ENCODE results near the gene FOXB1.
A peak's percentile ranks its signal among the peaks of the same experiment; 100 is the strongest.

FOXB1 gene

DNA sequence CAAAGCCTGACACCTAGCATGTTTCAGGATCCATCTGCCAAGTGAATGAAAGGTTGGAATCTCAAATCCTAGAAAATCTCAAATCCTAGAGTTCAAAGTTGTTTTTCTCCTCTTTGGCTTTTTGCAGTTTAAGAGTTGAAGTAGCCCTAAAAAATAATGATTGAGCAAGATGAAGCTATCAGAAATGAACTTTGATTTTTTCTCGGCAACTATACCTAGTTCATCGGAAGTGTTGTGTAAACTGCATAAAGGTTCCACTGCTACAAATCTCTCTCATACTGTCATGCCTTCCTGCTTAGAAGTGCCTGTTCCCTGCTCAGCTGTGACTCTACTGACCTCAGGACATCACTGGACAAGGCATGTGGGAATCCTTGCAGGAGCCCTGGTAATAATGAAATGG is 35.8 kb upstream of the FOXB1 start:
- WGBS (ENCODE audit: insufficient coverage), result 94% methylated on average over 2 of the region's 2 CpGs
- ChIA-PET POLR2A (no interaction called here), CTCF (no interaction called here)
- Histone ChIP-seq H3K27ac (ENCODE audit: insufficient read depth in 1 of 2, low read depth in 1 of 2, low read length in 2 of 2, poor library complexity in 1 of 2, severe bottlenecking in 2 of 2) (no peak overlapping the region), H3K27me3 (replicated peaks in 2 of 5; ENCODE audit: control insufficient read depth in 4 of 5, insufficient read depth in 5 of 5, low read length in 4 of 5) (no peaks in the 10 kb centered on the region), H3K9me3 (ENCODE audit: control extremely low read depth in 1 of 5, control insufficient read depth in 4 of 5, insufficient read depth in 2 of 5, low read depth in 1 of 5, low read length in 4 of 5) (peaks cover 0 to 9% (median 2%) of the 10 kb centered on the region in 5 experiments), H3K4me1 (ENCODE audit: control extremely low read depth in 1 of 4, control insufficient read depth in 4 of 4, insufficient read depth in 4 of 4, low read length in 3 of 4) (peaks cover 0 to 6% (median 0%) of the 10 kb centered on the region in 4 experiments), H3K36me3 (ENCODE audit: control insufficient read depth in 4 of 4, insufficient read depth in 4 of 4, low read length in 3 of 4) (no peaks in the 10 kb centered on the region), H3K4me3 (ENCODE audit: control insufficient read depth in 1 of 7, extremely low read depth in 1 of 7, insufficient read depth in 4 of 7, low read depth in 2 of 7, low read length in 6 of 7) (no peak overlapping the region)
- DNase-seq, result no peak

DNA sequence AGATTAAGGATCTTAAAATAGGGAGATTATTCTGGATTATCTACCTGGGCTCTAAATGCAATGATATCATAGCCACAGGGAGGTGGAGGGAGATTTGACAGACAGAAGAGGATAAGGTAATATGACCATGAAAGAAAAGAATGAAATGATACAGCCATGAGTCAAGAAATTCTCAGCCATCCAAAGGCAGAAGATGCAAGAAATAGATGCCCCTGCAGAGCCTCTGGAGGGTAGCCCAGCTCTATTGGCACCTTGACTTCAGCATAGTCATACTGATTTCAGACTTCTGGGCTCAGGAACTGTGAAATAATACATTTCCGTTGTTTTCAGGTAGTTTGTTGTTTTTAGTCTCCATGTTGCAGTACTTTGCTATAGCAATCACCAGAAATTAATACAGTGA is 31.9 kb upstream of the FOXB1 start:
- no peaks in the 10 kb centered on the region for H3K27me3 ChIP-seq (replicated peaks in 2 of 5; ENCODE audit: control insufficient read depth in 4 of 5, insufficient read depth in 5 of 5, low read length in 4 of 5)
- ChIA-PET CTCF (interaction anchor here (1.9 kb wide), 1 partner anchor 54 kb away, joined by 7 read pairs; no protein-coding TSS in a partner anchor), POLR2A (no interaction called here)
- DNase-seq, result no peak
- peaks cover 24 to 39% (median 30%) of the 10 kb centered on the region in 4 experiments for H3K4me1 ChIP-seq (ENCODE audit: control extremely low read depth in 1 of 4, control insufficient read depth in 4 of 4, insufficient read depth in 4 of 4, low read length in 3 of 4)
- H3K4me3 ChIP-seq (ENCODE audit: control insufficient read depth in 1 of 7, extremely low read depth in 1 of 7, insufficient read depth in 4 of 7, low read depth in 2 of 7, low read length in 6 of 7), result no peak overlapping the region
- H3K36me3 ChIP-seq (ENCODE audit: control insufficient read depth in 4 of 4, insufficient read depth in 4 of 4, low read length in 3 of 4), result no peaks in the 10 kb centered on the region
- no CpG with 5 or more reads among the region's 1 CpG for WGBS (ENCODE audit: insufficient coverage)
- H3K9me3 ChIP-seq (ENCODE audit: control extremely low read depth in 1 of 5, control insufficient read depth in 4 of 5, insufficient read depth in 2 of 5, low read depth in 1 of 5, low read length in 4 of 5), result peaks cover 0 to 6% (median 2%) of the 10 kb centered on the region in 5 experiments
- no peak overlapping the region for H3K27ac ChIP-seq (ENCODE audit: insufficient read depth in 1 of 2, low read depth in 1 of 2, low read length in 2 of 2, poor library complexity in 1 of 2, severe bottlenecking in 2 of 2)

DNA sequence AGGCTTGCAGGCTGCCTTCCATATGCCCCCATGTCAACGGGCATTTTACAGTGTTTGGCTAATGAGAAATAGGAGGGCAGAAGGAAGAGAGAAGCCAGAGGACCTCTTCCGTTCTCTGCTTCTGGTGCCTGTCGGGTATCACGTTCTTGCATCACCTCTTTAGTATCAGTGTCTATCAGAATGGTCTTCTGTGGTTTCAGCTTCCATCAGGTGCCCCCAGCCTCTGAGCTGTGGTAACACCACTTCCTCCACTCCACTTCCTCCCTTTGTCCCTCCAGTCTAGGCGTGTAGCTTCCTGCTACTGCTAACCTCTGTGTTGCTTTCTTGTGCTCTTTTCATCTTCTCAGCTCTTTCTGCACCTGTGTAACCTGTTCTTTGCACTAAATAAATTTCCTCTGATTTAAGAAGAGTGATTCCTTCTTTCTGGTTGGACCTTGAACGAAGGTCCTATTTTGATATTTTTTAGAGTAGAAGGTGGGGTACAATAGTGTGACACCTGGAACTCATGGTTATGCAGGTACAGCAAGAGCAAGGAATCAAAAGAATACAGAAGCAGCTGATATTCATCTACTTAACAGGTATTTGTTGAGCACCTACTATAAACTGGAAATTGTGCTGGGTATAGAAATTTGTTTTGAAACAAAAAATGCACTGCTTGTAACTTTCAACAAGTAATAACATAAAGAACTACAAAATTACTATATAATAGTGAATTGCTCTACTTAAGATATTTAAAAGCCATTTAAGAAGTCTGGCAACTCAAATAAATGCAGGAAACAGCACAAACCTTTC is 27.4 kb upstream of the FOXB1 start:
- Histone ChIP-seq H3K27ac (ENCODE audit: insufficient read depth in 1 of 2, low read depth in 1 of 2, low read length in 2 of 2, poor library complexity in 1 of 2, severe bottlenecking in 2 of 2) (no peak overlapping the region), H3K27me3 (replicated peaks in 2 of 5; ENCODE audit: control insufficient read depth in 4 of 5, insufficient read depth in 5 of 5, low read length in 4 of 5) (no peaks in the 10 kb centered on the region), H3K36me3 (ENCODE audit: control insufficient read depth in 4 of 4, insufficient read depth in 4 of 4, low read length in 3 of 4) (no peaks in the 10 kb centered on the region), H3K9me3 (ENCODE audit: control extremely low read depth in 1 of 5, control insufficient read depth in 4 of 5, insufficient read depth in 2 of 5, low read depth in 1 of 5, low read length in 4 of 5) (peaks cover 0 to 4% (median 0%) of the 10 kb centered on the region in 5 experiments), H3K4me1 (ENCODE audit: control extremely low read depth in 1 of 4, control insufficient read depth in 4 of 4, insufficient read depth in 4 of 4, low read length in 3 of 4) (peaks cover 28 to 44% (median 36%) of the 10 kb centered on the region in 4 experiments), H3K4me3 (ENCODE audit: control insufficient read depth in 1 of 7, extremely low read depth in 1 of 7, insufficient read depth in 4 of 7, low read depth in 2 of 7, low read length in 6 of 7) (peak overlapping the region in 2 of 7 experiments; percentile 28 to 43)
- 0% methylated on average over 4 of the region's 6 CpGs for WGBS (ENCODE audit: insufficient coverage)
- peak; percentile 93 to 98 (median 95) for DNase-seq
- POLR2A ChIA-PET, result interaction anchor here (0.7 to 1.4 kb wide), 3 partner anchors 17 to 43 kb away, joined by 3 to 5 read pairs (median 4); no protein-coding TSS in a partner anchor
- CTCF ChIA-PET, result interaction anchor here (0.9 to 2.5 kb wide), 5 partner anchors 18 to 59 kb away, joined by 3 to 14 read pairs (median 3); no protein-coding TSS in a partner anchor

- CTCF ChIA-PET, result interaction anchor here (1.0 to 7.2 kb wide), 3 partner anchors 10 to 75 kb away, joined by 3 to 41 read pairs (median 5); no protein-coding TSS in a partner anchor
- Histone ChIP-seq H3K9me3 (ENCODE audit: control extremely low read depth in 1 of 5, control insufficient read depth in 4 of 5, insufficient read depth in 2 of 5, low read depth in 1 of 5, low read length in 4 of 5) (peaks cover 0 to 3% (median 0%) of the 10 kb centered on the region in 5 experiments), H3K4me1 (ENCODE audit: control extremely low read depth in 1 of 4, control insufficient read depth in 4 of 4, insufficient read depth in 4 of 4, low read length in 3 of 4) (peaks cover 2 to 24% (median 19%) of the 10 kb centered on the region in 4 experiments), H3K36me3 (ENCODE audit: control insufficient read depth in 4 of 4, insufficient read depth in 4 of 4, low read length in 3 of 4) (no peaks in the 10 kb centered on the region), H3K4me3 (ENCODE audit: control insufficient read depth in 1 of 7, extremely low read depth in 1 of 7, insufficient read depth in 4 of 7, low read depth in 2 of 7, low read length in 6 of 7) (no peak overlapping the region), H3K27ac (ENCODE audit: insufficient read depth in 1 of 2, low read depth in 1 of 2, low read length in 2 of 2, poor library complexity in 1 of 2, severe bottlenecking in 2 of 2) (no peak overlapping the region), H3K27me3 (replicated peaks in 2 of 5; ENCODE audit: control insufficient read depth in 4 of 5, insufficient read depth in 5 of 5, low read length in 4 of 5) (peaks cover 7 to 42% (median 28%) of the 10 kb centered on the region in 5 experiments)
- 71% methylated on average over 1 of the region's 2 CpGs for WGBS (ENCODE audit: insufficient coverage)
- POLR2A ChIA-PET, result no interaction called here
- DNase-seq, result no peak
These were observed 12.3 kb upstream of the FOXB1 start for GRCh38 chr15:59991834-59992233.

- H3K4me3 ChIP-seq (ENCODE audit: control insufficient read depth in 1 of 7, extremely low read depth in 1 of 7, insufficient read depth in 4 of 7, low read depth in 2 of 7, low read length in 6 of 7), result no peak overlapping the region
- CTCF ChIA-PET, result interaction anchor here (1.5 to 7.2 kb wide), 7 partner anchors 11 to 76 kb away, joined by 3 to 41 read pairs (median 8); partner anchors contain the start of gene FOXB1
- peaks cover 2 to 30% (median 26%) of the 10 kb centered on the region in 4 experiments for H3K4me1 ChIP-seq (ENCODE audit: control extremely low read depth in 1 of 4, control insufficient read depth in 4 of 4, insufficient read depth in 4 of 4, low read length in 3 of 4)
- POLR2A ChIA-PET, result interaction anchor here (0.6 to 1.1 kb wide), 2 partner anchors 17 to 39 kb away, joined by 4 read pairs; no protein-coding TSS in a partner anchor
- no peak overlapping the region for H3K27ac ChIP-seq (ENCODE audit: insufficient read depth in 1 of 2, low read depth in 1 of 2, low read length in 2 of 2, poor library complexity in 1 of 2, severe bottlenecking in 2 of 2)
- 96% methylated on average over 24 of the region's 35 CpGs for WGBS (ENCODE audit: insufficient coverage)
- peaks cover 11 to 56% (median 36%) of the 10 kb centered on the region in 5 experiments for H3K27me3 ChIP-seq (replicated peaks in 2 of 5; ENCODE audit: control insufficient read depth in 4 of 5, insufficient read depth in 5 of 5, low read length in 4 of 5)
- no peak for DNase-seq
- H3K9me3 ChIP-seq (ENCODE audit: control extremely low read depth in 1 of 5, control insufficient read depth in 4 of 5, insufficient read depth in 2 of 5, low read depth in 1 of 5, low read length in 4 of 5), result peaks cover 0 to 3% (median 0%) of the 10 kb centered on the region in 5 experiments
- no peaks in the 10 kb centered on the region for H3K36me3 ChIP-seq (ENCODE audit: control insufficient read depth in 4 of 4, insufficient read depth in 4 of 4, low read length in 3 of 4)
These were observed 10.9 kb upstream of the FOXB1 start for GRCh38 chr15:59993041-59993750.

DNA sequence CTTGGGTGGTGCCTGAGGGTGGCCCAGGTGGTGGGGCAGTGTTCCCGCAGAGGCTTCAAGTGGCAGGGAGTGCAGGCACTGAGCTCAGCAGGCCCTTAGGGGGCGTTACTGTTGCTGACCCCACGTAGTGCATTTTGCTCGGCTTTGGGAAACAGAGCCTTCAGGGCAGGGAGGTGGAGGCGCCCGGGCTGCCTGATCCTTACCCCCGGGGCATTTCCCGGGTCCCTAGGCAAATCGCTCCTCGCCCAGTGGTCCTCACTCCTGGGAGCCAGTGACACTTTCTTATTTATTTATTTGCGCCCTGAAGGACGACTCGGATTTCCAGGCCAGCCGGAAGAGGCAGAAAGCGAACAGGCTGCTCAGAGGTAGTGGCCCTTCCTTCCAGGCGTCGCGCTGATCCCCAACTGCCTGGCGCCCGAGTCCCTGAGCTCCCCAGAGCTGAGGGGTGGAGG is 10.1 kb upstream of the FOXB1 start:
- Histone ChIP-seq H3K4me1 (ENCODE audit: control extremely low read depth in 1 of 4, control insufficient read depth in 4 of 4, insufficient read depth in 4 of 4, low read length in 3 of 4) (peaks cover 2 to 32% (median 26%) of the 10 kb centered on the region in 4 experiments), H3K27me3 (replicated peaks in 2 of 5; ENCODE audit: control insufficient read depth in 4 of 5, insufficient read depth in 5 of 5, low read length in 4 of 5) (peaks cover 19 to 64% (median 43%) of the 10 kb centered on the region in 5 experiments), H3K9me3 (ENCODE audit: control extremely low read depth in 1 of 5, control insufficient read depth in 4 of 5, insufficient read depth in 2 of 5, low read depth in 1 of 5, low read length in 4 of 5) (peaks cover 0 to 3% (median 0%) of the 10 kb centered on the region in 5 experiments), H3K27ac (ENCODE audit: insufficient read depth in 1 of 2, low read depth in 1 of 2, low read length in 2 of 2, poor library complexity in 1 of 2, severe bottlenecking in 2 of 2) (no peak overlapping the region), H3K36me3 (ENCODE audit: control insufficient read depth in 4 of 4, insufficient read depth in 4 of 4, low read length in 3 of 4) (no peaks in the 10 kb centered on the region), H3K4me3 (ENCODE audit: control insufficient read depth in 1 of 7, extremely low read depth in 1 of 7, insufficient read depth in 4 of 7, low read depth in 2 of 7, low read length in 6 of 7) (peak overlapping the region in 3 of 7 experiments; percentile 20 to 36 (median 34))
- ChIA-PET POLR2A (interaction anchor here (1.1 to 1.2 kb wide), 2 partner anchors 17 to 133 kb away, joined by 3 to 4 read pairs; no protein-coding TSS in a partner anchor), CTCF (interaction anchor here (0.9 to 7.2 kb wide), 10 partner anchors 10 to 333 kb away, joined by 3 to 41 read pairs (median 6); partner anchors contain the start of gene FOXB1)
- 14% methylated on average over 15 of the region's 20 CpGs for WGBS (ENCODE audit: insufficient coverage)
- DNase-seq, result peak in 1 of 3 donors; percentile 53

Measured in common myeloid progenitor, CD34-positive (primary cell).